GM18511 (cell line): ENCODE results near the gene FAM3B.

ENCODE experiments used
- ATAC-seq: cut with Tn5 transposase; IDR thresholded peaks from one replicate; pipeline ENCODE4 v1.9.1; 2021; ENCODE audit warnings: mild to moderate bottlenecking, moderate library complexity; ENCODE audit not compliant: unreplicated experiment

Gene FAM3B

DNA sequence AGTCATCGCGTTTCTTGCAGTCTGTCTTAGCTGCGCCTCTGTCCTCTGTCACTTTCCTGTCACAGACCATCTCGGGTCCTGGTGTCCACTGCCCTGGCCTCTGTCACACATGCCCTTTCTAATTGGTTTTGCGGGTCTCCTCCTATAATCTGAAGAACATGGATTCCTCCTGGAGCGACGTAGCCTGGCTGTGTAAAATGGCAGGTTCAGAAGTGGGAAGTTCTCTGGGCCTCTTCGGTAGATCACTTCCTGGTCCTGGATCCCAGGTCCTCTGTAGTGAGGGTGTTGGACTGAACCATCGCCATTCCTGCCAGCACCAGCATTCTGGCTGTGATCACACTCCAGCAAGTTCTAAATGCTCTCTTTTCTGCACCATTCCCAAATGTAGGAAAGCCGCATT is 857 bp downstream of the FAM3B start:
- no peak for ATAC-seq

DNA sequence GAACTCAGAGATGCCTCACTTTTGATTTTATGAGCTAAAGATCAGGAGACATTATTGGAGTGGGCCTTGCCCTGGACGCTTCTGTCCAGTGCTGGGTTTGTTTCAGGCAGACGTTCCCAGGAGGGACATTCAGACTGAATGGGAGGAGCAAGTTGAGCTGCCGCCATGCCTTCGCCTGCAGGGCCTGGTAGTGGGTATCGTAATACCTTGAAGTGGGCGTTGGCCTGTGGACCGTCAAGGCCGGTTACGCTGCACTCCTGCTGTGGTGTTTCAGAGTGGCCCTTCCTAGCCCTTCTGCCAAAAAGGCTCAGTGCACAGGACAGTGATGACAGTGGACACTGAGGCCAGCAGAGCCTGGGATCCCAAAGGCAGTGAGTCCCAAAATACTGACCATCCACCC is 1.6 kb downstream of the FAM3B start:
- ATAC-seq, result no peak

DNA sequence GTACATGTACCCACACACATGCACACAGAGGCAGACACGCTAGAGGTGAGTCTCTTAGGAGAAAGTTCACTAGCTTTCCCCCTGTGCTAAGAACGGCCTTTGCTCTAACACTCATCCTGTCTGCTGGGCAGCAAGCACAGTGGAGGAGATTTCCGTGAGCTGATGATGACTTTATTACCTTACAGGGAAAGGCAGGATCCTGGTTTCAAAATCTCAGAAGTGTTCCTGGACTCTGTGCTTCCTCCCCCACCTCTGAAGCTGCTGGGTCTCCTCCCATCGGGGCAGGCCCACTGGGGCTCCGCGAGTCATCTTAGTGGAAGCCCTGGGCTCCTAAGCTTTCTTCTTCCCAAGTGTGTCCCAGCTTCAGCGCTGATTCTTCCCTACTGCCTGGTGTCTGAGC is 2.7 kb downstream of the FAM3B start:
- ATAC-seq, result no peak

DNA sequence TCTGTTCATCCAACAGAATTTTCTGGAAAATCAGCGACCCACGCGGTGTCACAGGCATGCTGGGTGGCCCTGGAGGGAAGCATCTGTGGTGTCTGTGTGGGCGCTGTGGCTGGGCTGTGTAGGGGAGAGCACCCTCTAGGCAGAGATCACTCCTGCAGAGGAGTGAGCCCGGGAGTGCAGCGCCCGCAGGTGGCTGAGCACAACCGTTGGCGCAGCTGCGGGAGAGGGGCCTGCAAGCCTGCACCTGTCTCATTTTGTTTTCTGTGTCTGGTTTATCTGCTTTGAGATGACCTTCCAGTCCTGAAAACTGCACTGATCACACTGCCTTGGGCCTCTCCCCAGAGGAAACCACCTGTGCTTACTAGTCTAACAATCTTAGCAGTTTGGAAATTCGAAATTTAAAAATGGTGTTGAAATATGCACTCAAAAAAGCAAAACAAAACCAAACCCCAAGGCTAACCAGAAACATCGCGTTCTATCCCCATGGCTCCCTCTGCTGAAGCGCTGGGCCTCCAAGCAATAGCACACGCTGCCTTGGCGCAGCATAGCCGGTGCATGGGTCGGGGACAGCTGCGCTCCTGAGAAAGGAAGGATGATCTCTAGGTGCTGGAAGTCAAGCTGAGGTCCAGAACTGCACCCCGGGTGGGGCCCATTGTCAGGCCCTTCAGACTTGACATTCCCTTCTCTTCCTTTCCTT is 4.8 kb downstream of the FAM3B start:
- ATAC-seq, result no peak

DNA sequence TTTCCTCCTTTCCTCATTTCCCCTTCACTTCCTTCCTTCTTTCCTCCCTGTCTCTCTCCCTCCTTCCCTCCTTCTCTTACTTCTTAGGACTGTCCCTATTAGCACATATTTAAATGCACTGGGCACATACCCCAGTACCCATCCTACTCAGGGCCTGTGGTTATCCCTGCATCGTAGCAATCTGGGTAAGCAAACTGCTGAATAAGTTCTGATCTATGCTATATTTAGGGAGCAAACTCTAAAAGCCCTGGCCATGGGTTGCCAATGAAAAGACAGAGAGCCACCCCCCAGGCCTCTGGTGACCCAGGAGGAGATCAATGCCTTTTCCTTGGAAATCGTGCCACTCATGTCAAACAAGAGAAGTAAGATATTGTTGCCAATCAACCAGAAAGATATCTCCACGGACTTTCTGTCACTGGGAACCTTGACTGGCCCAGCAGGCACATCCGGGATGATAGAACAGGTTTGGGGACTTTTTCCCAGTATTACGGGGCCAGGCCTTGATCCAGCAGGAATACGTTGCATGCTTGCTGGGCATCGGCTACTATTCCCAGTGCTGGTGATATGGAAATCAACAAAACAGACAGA is 5.4 kb downstream of the FAM3B start:
- ATAC-seq, result no peak

DNA sequence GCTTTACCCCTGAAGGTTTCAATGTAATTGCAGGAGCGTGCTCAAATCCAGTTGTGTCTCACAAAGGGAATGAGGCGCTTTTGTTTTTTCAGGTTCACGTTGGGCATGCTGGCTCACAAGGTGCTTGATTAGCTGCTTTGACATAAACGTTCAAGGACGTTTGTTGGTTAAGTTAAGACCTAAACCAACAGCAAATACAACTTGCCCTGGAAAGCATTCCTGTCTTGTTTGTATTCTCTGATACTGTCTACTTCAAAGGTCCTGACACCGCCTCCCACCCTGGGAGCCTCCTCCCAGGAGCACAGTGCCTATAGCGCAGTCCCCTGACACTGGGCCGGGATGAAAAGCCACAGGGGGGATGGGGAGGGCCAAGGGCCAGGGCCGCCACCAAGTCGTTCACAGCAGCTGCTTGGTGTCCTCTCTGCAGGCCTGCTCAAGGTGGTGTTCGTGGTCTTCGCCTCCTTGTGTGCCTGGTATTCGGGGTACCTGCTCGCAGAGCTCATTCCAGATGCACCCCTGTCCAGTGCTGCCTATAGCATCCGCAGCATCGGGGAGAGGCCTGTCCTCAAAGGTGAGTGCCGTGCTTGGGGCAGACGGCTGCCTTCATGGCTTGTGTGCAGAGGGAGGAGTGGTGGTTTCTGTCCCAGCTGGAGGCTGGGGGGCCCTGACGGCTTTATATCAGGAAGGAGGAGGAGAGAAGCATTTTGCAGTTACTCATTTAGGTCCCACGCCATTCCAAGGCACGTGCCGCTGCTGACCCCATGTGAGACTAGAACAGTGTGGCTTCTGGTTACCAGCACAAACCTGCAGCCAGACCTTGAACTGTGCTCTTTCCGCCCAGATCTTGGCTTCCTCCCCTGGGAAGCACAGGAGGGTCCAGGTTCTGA is 6.1 kb downstream of the FAM3B start:
- no peak for ATAC-seq

DNA sequence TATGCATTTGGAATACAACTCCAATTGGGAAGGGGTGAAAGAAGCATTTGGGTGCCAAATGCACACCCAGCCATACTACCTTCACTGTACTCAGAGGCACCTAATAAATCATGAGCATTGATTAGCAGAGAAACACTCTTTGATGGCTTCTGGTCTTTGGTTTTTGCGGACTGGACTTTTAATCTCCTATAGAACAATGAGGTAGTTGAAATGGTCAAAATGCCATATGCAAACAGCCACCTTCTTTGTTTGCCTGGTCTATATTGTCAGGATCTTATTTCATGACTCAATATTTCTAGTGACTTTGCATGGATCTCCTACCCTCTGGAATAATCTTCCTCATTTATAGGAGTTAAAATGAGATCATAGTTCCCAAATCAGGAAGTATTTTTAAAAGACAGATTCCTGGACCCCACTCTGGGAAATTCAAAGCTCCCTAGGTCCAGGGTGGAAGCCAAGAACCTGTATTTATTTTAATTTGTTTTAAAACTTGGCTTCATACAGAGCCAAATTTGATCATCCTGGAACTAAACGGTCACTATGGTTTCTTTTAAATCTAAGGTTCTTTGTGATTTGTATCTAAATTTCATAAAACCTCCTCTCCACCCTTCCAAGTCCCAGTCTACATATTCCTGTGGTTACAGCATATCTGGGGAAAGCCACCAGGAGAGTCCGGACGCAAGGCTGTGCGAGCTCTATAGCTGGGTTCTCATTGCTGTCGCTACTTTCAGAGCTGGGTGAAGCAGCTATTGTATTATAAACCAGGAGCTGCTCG is 8.7 kb downstream of the FAM3B start:
- no peak for ATAC-seq

DNA sequence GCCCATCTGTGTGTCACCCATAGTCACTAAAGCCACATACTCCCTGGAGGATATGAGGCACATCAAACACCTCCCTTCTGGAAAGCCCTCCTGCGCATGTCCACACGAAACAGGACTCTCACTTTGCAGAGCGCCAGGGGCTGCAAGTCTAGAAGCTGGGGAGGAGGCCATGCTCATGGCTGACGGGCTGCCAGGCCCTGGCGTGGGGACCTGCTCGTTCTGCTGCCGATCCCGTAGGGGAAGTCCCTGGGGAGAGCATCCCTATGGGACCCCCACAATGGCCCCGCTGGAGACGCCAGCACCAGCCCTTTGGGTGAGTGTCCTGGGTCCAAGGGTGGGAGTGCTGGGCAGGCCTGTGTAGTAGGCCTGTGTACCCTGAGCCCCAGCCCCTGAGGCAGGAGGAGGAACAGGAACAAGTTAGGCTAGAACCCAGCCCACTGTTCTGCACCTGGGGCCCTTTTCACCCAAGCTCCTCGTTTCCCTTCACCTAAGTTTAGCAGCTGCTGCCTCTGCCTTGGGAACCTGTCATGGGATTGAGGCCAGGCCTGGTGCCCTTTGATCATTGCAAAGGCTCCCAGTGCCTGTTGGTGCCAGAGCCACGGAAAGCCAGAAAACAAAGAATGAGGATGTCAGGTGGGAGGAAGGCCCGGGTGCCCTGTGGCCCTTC is 9.9 kb downstream of the FAM3B start:
- ATAC-seq, result no peak

DNA sequence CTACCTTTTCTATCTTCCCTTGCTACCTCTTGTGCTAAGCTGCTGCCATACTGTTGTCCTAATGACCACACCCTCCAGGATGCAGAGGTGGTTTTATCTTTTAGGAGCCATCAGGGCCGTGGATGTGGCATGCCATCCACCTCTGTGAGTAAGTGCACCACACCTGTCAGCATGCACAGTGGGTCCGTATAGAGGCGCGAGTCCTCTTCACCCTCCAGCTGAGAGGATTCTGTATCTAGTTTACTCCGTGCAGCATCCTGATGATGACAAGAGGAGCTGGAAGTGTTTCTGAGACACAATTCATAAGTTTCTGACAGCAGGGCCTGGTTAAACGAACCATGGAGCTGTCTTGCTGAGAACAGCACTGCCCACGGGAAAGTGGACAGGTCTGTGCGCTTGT is 11.2 kb downstream of the FAM3B start:
- ATAC-seq, result no peak

DNA sequence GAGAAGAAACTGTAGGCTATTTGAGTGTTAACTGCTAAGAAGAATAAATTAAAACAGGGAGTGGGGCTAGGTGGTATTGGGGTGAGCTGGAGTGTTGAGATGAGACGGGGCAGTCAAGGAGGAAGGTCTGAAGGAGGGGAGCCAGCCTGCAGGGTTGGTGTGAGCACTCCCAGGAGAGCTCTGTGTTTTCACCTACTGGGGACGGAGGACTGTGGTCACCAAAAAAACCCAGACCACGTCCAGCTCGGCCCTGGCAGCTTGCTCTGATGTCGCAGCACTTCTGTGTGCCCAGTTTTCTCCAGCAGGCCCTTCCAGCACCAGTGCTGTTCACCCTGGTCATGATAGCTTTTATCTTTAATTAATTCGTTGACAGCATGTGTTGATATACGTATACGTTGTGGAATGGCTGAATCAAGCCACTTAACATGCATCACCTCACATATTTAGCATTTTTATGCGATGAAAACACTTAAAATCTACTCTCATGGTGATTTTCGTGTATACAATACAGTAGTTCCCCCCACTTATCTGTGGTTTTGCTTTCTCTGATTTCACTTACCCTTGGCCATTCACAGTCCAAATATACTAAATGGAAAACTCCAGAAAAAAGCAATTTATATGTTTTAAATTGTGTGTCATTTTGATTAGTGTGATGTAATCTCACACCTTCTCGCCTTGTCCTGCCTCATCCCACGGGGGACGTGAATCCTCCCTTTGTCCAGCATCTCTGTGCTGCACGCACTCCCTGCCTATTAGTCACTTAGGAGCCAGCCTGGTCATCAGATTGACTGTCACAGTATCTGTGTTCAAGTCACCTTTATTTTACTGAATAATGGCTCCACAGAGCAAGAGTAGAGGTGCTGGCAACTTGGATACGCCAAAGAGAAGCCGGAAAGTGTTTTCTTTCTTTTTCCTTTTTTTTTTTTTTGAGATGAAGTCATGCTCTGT is 12.3 kb downstream of the FAM3B start:
- ATAC-seq, result no peak

DNA sequence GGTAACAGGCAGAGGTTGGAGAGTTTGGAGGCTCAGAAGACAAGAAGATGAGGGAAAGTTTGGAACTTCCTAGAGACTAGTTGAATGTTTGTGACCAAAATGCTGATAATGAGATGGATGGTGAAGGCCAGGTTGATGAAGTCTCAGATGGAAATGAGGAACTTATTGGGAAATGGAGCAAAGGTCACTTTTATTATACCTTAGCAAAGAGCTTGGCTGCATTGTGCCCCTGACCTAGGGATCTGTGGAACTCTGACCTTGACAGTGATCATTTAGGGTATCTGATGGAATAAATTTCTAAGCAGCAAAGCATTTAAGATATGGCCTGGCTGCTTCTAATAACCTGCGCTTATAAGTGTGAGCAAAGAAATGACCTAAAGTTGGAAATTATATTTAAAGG is 17.2 kb downstream of the FAM3B start:
- no peak for ATAC-seq

DNA sequence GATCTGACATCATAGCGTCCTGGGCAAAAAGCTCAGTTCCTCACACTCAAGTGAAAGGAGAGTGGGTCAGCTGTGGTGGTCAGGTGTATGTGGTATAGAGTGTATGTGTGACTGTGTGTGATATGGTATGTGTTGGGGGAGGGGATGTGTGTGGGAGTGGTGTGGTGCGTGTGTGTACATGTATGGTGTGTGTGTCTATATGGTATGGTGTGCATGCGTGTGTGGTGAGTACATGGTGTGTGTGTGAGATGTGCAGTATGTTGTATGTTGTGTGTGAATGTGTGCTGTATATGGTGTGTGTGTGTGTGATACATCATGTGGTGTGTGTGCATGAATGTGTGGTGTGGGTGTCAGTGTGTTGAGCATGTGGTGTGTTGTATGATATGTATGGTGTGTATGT is 20.9 kb downstream of the FAM3B start:
- ATAC-seq, result no peak

DNA sequence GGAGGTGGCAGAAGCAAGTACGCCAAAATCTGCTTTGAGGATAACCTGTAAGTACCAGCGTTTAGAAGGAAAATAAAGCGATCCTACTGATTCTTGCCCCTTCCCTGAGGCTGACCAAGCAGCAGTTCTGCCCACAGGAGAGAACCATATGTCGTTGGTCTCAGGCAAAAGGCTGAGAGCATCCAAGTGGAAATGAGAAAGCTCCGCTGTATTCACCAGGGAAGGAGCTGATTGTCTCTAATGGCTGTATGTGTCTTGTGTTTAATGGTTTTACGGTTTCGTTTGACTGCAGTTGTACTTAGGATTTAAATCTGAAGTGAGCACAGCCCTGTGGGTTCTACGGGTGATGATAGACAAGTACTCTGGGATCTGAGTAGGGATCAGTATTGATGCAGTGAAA is 21.9 kb downstream of the FAM3B start:
- ATAC-seq, result no peak

DNA sequence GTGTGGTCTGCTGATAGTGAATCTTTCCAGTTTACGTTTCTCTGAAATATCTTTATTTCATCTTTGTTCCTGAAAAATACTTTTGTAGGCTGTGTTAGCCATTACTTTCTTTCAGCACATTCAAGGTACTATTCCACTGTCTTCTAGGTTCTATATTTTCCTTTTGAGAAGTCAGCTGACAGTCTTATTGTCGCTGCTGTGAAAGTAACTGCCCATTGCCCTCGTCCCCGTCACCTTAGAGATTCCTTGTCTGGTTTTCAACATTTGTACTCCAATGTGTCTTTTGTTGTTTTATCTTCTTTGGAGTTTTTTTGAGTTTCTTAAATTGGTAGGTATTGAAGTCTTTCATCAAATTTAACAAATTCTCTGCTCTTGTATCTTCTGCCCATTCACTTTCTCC is 25.4 kb downstream of the FAM3B start:
- no peak for ATAC-seq

DNA sequence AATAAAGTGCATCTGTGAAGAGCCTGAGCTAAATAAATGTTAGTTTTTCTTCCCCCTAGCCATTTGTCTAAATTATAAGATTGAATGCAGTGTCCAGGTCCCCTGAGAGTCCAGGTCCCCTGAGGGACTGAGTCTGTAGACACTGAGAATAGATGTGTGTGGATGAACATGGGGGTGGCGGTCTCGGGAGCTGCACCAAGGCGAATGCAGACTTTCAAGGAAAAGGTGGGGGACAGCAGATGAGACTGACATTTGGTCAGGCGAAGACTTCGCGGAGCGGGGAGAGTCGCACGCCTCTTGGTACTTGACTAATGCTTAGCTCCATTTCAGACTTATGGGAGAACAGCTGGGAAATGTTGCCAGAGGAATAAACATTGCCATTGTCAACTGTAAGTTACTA is 27.5 kb downstream of the FAM3B start:
- no peak for ATAC-seq

DNA sequence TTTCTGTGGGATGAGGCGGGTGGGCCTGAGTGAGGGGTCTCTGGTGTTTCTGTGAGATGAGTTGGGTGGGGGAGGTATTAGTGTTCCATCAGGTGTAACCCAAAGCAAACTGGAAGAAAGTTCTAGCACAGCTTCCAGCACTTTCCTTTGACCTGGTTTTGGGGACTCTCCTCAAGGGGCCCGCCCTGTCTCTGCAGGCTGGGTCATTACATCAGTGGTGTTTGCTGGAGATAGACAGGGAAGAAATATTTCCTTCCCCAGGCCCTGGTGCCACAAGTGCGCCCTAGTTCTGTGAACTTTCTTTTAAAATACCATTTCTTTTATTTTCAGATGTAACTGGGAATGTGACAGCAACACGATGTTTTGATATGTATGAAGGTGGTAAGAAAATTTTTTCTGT is 28.8 kb downstream of the FAM3B start:
- no peak for ATAC-seq

DNA sequence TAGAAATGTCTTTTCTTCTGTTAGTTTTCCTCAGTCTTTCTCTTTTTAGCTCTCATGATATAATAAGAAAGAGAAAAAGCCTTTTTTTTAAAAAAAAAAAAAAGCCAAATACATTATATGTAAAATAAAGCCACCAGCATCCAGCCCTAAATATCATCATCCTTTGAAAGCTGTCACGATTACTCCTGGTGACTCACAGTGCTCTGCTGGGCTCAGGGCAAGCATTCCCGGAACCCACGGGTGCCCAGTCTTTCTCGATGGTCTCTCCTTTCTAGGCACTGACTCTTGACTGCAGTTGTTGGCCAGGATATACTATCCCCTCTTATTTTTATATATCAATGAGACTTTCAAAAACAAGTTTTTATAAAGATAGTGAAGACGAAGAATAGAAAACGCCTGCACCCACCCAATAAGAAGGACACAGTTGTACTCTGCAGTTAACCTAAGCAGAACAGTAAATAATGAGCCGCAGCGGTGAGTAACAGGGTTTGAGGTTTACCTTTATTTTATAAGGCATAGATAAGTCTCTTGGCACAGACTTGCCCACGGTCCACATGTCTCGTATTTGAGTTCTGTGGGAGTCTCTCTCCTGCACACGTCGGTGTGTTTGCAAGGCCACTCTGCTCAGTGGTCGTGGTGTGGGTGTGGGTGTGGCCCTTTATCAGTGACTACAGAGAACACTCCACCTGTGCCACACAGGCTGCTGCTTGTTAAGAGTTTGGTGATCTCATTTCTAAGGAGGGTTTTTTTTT is 29.5 kb downstream of the FAM3B start:
- no peak for ATAC-seq

DNA sequence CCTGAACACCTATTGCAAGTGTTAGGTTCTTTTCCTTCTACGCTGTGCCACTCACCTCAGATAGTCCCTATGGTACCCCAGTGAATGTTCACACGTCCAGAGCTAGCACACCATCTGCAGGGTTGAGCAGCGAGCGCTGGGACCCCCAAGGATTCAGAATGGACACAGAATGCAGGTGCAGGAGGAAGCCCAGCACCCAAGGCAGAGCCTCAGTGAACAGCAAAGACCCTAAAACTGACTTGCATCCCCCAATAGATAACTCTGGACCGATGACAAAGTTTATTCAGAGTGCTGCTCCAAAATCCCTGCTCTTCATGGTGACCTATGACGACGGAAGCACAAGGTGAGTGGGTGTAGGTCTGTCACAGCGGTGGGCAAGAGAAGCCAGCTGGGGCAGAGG is 30.2 kb downstream of the FAM3B start:
- no peak for ATAC-seq

DNA sequence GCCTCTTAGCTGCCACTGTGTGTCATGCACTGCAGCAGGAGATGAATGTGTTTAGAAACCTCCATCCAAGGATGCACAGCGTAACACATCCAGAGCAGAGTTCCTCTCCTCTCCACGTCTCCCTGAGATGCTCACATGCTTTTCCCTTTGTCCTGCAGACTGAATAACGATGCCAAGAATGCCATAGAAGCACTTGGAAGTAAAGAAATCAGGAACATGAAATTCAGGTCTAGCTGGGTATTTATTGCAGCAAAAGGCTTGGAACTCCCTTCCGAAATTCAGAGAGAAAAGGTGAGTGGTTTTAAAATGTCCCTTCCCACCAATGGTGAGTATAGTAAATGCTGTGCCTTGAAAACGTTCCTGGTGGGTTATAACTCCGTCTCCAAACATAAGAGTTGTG is 31.8 kb downstream of the FAM3B start:
- no peak for ATAC-seq
